Stimulated activated effector memory CD8-positive, alpha-beta T cell treated with anti-CD3 and anti-CD28 coated beads, Interleukin-12 subunit alpha, Interleukin-12 subunit beta, amount 100 ng/mL, for 72 hours (primary cell): ENCODE data around the gene ZNF273.
"Not testable (repeated sequence)": the region's sequence is repeated elsewhere in the genome, so short reads cannot be mapped to it uniquely, and the experiment has no call there.

Experiments
- ATAC-seq: fragments of 150-1000 bp; cut with Tn5 transposase; 2 replicates; pipeline ENCODE4 v1.10.0; 2021
- DNase-seq, 2 donors: peaks; one replicate each; pipeline ENCODE4 v3.0.0; 2021 to 2022; ENCODE audit warnings: low spot score in 2 of 2
- H3K27ac Mint-ChIP-seq: one replicate; pipeline ENCODE4 v1.8.0; 2022; ENCODE audit warnings: mild to moderate bottlenecking, mixed read lengths
- H3K36me3 Mint-ChIP-seq: one replicate; pipeline ENCODE4 v1.8.0; 2022; ENCODE audit warnings: mild to moderate bottlenecking, mixed read lengths
- H3K4me1 Mint-ChIP-seq: one replicate; pipeline ENCODE4 v1.8.0; 2022; ENCODE audit warnings: mixed read lengths
- H3K4me3 Mint-ChIP-seq: one replicate; pipeline ENCODE4 v1.8.0; 2022; ENCODE audit warnings: mild to moderate bottlenecking, mixed read lengths
- H3K9me3 Mint-ChIP-seq: one replicate; pipeline ENCODE4 v1.8.0; 2022; ENCODE audit warnings: mixed read lengths

The ZNF273 gene

GRCh38 chr7:64883113-64883905, 19.8 kb upstream of the ZNF273 start:
- H3K27ac Mint-ChIP-seq, result no peak overlapping the region
- no peaks in the 10 kb centered on the region for H3K36me3 Mint-ChIP-seq
- no peaks in the 10 kb centered on the region for H3K9me3 Mint-ChIP-seq
- peak overlapping the region; percentile 65 for H3K4me3 Mint-ChIP-seq
- DNase-seq (peak in 1 of 2 donors; percentile 26), ATAC-seq (no peak)
- peaks cover 18% of the 10 kb centered on the region for H3K4me1 Mint-ChIP-seq

DNA sequence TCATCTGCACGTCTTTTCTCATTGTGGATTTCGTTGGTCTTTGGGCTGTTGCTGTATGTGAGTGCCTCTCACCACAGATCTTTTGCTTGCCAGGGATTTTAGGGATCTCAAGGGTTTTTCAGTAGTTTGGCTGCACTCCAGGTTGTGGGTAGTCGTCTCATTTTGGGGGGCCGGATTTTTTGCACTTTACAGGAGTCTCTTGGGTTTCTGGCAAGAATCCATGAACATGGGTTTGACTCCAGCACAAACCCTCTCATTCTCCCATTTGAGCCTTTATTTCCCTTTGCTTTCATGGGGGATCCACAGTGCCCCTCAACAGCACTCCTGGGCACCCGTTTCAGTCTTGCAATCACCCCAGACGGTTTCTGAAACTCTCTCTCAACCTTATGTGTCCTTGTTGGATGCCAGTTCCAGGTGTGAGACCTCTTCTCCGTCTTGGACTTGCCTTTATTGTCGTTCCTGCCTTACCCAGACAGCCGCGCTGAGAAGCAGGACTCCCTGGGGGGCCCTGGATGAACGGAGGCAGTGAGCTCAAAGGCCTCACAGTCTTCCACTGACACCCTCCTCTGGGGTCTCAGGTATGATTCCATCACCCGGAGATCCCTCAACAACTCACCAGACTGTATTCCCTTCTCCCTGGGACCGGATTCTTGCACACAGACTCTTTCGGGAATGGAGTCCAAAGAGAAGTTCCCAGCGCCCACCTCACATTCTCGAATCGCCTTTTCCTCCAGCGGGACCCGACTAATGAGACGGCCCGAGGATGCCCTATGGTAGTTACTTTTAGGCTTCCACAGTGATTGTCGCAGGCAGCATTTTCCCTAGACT, 18.8 kb upstream of the ZNF273 start:
- H3K9me3 Mint-ChIP-seq, result no peaks in the 10 kb centered on the region
- no peaks in the 10 kb centered on the region for H3K36me3 Mint-ChIP-seq
- DNase-seq (no peak), ATAC-seq (no peak)
- no peak overlapping the region for H3K4me3 Mint-ChIP-seq
- peaks cover 25% of the 10 kb centered on the region for H3K4me1 Mint-ChIP-seq
- H3K27ac Mint-ChIP-seq, result no peak overlapping the region

DNA sequence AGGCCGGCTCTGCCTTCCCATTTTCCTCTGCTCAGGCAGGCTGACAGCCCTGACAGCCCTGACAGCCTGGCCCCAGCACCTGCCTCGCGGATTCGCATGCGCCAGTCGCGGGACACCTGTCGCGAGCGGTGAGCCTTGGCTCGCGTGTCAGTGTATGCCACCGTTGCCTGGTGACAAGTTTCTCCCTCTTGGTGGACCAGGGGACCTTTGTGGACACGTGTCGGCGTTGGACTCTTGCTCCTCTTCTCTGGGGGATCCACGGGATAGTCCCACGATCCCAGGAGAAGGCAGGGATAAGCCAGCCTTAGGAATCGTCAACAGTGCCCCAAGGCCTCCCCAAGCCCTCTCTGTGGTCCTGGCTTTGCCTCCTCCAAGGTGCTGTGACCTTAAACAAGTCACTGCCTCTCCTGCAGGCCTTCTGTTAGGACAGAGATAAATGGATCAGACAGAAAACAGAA, 18.1 kb upstream of the ZNF273 start:
- Mint-ChIP-seq H3K4me3 (no peak overlapping the region), H3K27ac (no peak overlapping the region), H3K9me3 (no peaks in the 10 kb centered on the region), H3K4me1 (peaks cover 25% of the 10 kb centered on the region), H3K36me3 (no peaks in the 10 kb centered on the region)
- ATAC-seq (no peak), DNase-seq (no peak)

GRCh38 chr7:64885520-64886240, 17.4 kb upstream of the ZNF273 start:
- no peaks in the 10 kb centered on the region for H3K36me3 Mint-ChIP-seq
- no peaks in the 10 kb centered on the region for H3K9me3 Mint-ChIP-seq
- DNase-seq (no peak), ATAC-seq (no peak)
- H3K4me3 Mint-ChIP-seq, result no peak overlapping the region
- peaks cover 25% of the 10 kb centered on the region for H3K4me1 Mint-ChIP-seq
- H3K27ac Mint-ChIP-seq, result no peak overlapping the region

DNA sequence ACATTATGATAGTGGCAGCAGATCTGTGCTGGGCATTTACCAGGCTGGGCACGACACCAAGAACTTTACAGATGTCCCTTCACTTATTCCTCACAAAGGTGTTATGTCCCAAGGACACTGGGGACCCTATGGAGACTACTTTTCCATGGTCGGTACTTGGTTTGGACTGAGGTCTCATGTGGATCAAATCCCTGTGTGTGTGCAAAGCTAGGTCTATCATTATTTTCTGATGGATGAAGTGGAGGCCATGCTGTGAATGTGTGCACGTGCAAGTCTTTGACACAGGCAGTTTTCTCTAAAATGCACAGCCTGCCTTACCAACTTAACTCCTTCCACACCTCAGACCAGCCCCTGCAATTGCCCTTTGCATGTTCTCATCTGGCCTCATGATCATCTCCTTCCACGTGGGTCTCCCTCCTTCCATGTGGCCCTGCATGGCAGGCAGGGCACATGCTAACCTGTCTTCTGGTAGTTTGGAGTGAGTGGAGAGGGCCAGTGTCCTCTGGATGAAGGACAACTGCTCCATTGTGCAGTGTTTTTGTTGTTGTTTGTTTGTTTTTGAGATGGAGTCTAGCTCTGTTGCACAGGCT, 16.0 kb upstream of the ZNF273 start:
- H3K9me3 Mint-ChIP-seq, result no peaks in the 10 kb centered on the region
- H3K36me3 Mint-ChIP-seq, result no peaks in the 10 kb centered on the region
- H3K27ac Mint-ChIP-seq, result no peak overlapping the region
- no peak for DNase-seq
- H3K4me1 Mint-ChIP-seq, result peaks cover 22% of the 10 kb centered on the region
- ATAC-seq, result no peak
- no peak overlapping the region for H3K4me3 Mint-ChIP-seq

DNA sequence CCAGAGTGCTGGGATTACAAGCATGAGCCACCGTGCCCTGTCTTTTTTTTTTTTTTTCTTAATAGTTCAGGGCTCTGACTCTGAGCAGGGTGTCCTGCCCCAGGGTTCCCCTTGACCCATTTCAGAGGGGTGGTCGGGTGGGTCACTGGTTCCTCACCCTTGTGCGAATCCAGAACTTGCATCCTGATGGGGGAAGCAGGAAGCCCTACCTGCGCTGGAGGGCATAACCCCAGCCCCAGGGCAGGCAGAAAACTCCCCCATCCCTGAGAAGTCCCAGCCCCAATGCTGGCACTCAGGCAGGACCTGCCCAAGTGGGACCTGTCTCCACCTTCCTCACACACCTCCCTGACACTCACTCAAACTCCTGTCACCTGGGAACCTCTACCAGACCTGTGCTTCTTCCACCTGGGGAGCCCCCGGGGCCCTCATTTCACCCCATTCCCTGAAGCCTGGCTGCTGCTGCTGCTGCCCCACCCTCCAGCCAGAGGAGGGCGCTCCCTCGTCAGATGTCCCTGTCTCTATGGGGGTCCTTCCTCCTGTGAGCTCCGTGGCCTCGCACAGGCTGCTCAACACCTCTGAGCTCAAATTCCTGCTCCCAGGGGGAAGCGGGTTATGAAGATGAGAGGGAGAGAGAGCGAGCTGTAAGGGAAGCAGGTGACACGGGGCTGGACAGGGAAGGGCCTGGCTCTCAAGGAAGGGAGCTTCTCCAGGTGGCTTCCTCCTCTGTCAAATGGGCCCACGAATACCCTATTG, 15.1 kb upstream of the ZNF273 start:
- Mint-ChIP-seq H3K27ac (peak overlapping the region; percentile 46), H3K36me3 (no peaks in the 10 kb centered on the region), H3K9me3 (no peaks in the 10 kb centered on the region), H3K4me3 (peak overlapping the region; percentile 82), H3K4me1 (peaks cover 13% of the 10 kb centered on the region)
- ATAC-seq (peak; percentile 59), DNase-seq (peak; percentile 28 to 64)

GRCh38 chr7:64888561-64888900, 14.5 kb upstream of the ZNF273 start:
- no peak for DNase-seq
- ATAC-seq, result peak; percentile 4
- Mint-ChIP-seq H3K27ac (peak overlapping the region; percentile 46), H3K9me3 (no peaks in the 10 kb centered on the region), H3K4me1 (peaks cover 12% of the 10 kb centered on the region), H3K36me3 (no peaks in the 10 kb centered on the region), H3K4me3 (peak overlapping the region; percentile 82)

GRCh38 chr7:64888901-64889685, 14.0 kb upstream of the ZNF273 start:
- peak; percentile 47 for ATAC-seq
- Mint-ChIP-seq H3K36me3 (no peaks in the 10 kb centered on the region), H3K4me1 (peaks cover 12% of the 10 kb centered on the region), H3K9me3 (no peaks in the 10 kb centered on the region), H3K27ac (peak overlapping the region; percentile 46), H3K4me3 (peak overlapping the region; percentile 82)
- no peak for DNase-seq

DNA sequence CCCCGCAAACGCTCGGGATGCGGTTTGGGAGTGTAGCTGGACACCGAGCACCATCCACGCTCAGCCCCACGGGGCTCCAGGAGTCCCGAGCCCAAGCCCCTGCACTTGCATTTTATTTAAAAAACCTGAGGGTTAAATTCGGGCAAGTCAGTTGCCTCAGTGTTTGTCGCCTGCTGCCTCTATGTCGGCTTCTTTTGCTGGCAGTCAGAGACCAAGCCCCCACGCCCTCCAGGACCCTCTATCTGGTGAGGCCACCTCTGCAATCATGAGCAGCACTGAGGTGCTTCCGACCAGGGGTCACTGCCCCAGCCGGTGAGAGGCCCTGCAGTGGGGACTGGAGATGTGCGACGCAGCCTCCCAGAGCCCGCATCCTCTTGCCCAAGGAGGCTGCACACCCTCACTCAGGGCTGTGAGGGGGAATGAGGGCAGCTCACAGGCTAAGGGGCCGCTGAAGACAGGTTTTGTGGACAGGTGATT, 13.3 kb upstream of the ZNF273 start:
- DNase-seq (no peak), ATAC-seq (no peak)
- H3K4me1 Mint-ChIP-seq, result peaks cover 12% of the 10 kb centered on the region
- no peaks in the 10 kb centered on the region for H3K9me3 Mint-ChIP-seq
- H3K36me3 Mint-ChIP-seq, result no peaks in the 10 kb centered on the region
- H3K4me3 Mint-ChIP-seq, result peak overlapping the region; percentile 82
- H3K27ac Mint-ChIP-seq, result no peak overlapping the region

DNA sequence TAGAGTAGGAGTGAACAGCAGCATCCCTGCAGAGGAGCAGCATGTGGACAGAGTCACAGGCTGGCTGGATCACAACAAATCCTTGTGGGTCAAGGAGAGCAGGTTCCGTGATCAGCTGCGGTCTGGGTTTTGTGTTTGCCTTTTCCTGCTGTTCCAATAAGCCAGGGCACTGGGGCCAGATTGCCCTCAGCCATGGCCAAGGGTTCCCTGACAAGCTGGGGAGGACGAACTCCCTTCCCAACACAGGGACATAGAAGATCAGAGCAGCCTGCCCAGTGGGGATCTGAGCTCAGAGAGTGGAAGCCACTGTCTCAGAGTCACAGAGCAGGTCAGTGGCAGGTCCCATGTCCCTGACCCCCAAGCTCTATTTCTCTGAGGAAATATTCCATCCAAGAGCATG, 12.8 kb upstream of the ZNF273 start:
- not testable (repeated sequence) for DNase-seq, H3K9me3 Mint-ChIP-seq, H3K36me3 Mint-ChIP-seq, H3K4me3 Mint-ChIP-seq, H3K27ac Mint-ChIP-seq, ATAC-seq
- peaks cover 12% of the 10 kb centered on the region for H3K4me1 Mint-ChIP-seq

- Mint-ChIP-seq H3K9me3 (no peaks in the 10 kb centered on the region), H3K4me1 (peaks cover 12% of the 10 kb centered on the region), H3K27ac (no peak overlapping the region), H3K4me3 (no peak overlapping the region), H3K36me3 (no peaks in the 10 kb centered on the region)
- DNase-seq (no peak), ATAC-seq (peak; percentile 58)
Measured at GRCh38 chr7:64890761-64891362, 12.2 kb upstream of the ZNF273 start.

- peak; percentile 43 for ATAC-seq
- H3K36me3 Mint-ChIP-seq, H3K9me3 Mint-ChIP-seq, H3K27ac Mint-ChIP-seq, H3K4me3 Mint-ChIP-seq, DNase-seq: not testable (repeated sequence)
- peaks cover 12% of the 10 kb centered on the region for H3K4me1 Mint-ChIP-seq
Measured at GRCh38 chr7:64891363-64892081, 11.6 kb upstream of the ZNF273 start.

DNA sequence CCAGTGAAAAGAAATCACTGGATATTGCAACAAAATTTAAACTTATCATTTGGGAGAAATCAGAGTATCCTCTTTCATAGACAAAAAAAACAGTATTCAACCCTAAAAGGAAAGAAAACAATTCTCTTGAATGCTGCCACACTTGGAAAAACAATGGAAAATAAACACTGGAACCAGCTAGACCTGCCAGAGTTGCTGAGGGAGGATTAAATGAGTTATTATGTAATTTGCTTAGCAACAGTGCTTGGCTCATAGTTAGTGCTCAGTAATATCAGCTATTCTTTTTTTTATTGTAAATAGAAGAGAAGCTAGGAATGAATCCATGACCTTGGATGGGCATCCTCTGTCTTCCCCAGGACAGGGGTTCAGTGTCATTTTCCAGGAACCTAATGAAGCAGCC, 11.0 kb upstream of the ZNF273 start:
- Mint-ChIP-seq H3K4me1 (peaks cover 12% of the 10 kb centered on the region), H3K27ac (no peak overlapping the region), H3K4me3 (no peak overlapping the region), H3K9me3 (no peaks in the 10 kb centered on the region), H3K36me3 (no peaks in the 10 kb centered on the region)
- DNase-seq (no peak), ATAC-seq (no peak)
